Cardiac fibroblast (primary cell): ENCODE data around the gene ZNF254.
A peak's percentile ranks its signal among the peaks of the same experiment; 100 is the strongest.
"Not testable (repeated sequence)": the region's sequence is repeated elsewhere in the genome, so short reads cannot be mapped to it uniquely, and the experiment has no call there.

Experiments
- DNase-seq, 2 donors: peaks; one replicate each; pipeline versions ENCODE4 v3.0.0 to v3.0.0-alpha.2; 2010; ENCODE audit warnings: low read depth in 2 of 2
- H3K4me3 ChIP-seq, 2 donors: replicated peaks in 1 of 2; 1 replicate in 1 of 2; 2 replicates in 1 of 2; pipeline ENCODE4 v1.5.1; 2011; ENCODE audit warnings: low read depth in 2 of 2, low read length in 2 of 2, mild to moderate bottlenecking in 2 of 2, moderate library complexity in 1 of 2
- CTCF ChIP-seq: IDR thresholded peaks from one replicate; pipeline ENCODE4 v1.5.1; 2011; ENCODE audit warnings: low read depth, mild to moderate bottlenecking, low read length, inconsistent platforms

ZNF254 gene

GRCh38 chr19:24069905-24070657 lies 16.9 kb upstream of the ZNF254 start:
- DNase-seq, result peak in 1 of 2 donors; percentile 33

DNA sequence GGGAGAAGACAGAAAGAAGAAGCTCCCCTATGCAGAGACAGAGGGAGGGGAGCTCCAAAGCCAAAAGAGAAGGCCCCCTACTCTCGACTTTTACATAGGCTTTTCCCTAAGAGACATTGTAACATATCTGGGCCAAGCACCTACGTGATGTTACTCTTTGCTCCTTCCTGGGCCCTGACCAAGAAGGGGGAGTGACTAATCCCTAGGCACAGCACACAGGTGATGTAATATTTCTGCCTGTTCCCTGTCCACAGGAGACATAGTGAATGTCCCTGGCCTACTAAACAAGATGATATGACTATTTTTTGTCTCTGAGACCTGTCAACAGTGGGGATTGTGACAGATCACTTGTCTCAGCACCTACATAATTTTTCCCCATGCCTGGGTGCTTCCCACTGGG lies 15.9 kb upstream of the ZNF254 start:
- TF ChIP-seq CTCF, result no peak
- H3K4me3 ChIP-seq, result no peak overlapping the region
- DNase-seq, result no peak

More at GRCh38 chr19:24069905-24070657, 16.9 kb upstream of the ZNF254 start:
- TF ChIP-seq CTCF, result no peak
- no peak overlapping the region for H3K4me3 ChIP-seq

DNA sequence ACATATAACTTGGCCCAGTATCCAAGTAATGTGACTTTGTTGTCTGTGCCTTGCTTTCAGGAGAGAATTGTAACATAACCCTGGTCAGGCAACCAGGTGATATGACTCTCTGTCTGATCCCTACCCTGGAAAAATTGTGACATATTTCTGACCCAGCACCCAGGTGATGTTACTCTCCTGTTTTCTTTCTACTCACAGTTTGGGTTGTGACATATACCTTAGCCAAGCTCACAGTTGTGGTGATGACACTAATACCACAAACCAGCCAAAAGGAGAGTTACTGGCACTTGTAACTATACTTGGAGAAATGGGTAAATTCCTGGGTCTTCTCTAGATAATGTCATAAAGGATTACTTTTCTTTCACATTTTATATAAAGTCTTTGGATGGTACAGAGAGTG lies 14.3 kb upstream of the ZNF254 start:
- H3K4me3 ChIP-seq, result no peak overlapping the region
- no peak for TF ChIP-seq CTCF
- DNase-seq, result no peak

GRCh38 chr19:24073807-24074206 lies 13.2 kb upstream of the ZNF254 start:
- DNase-seq, result no peak
- TF ChIP-seq CTCF, result no peak

GRCh38 chr19:24074720-24075454 lies 12.1 kb upstream of the ZNF254 start:
- TF ChIP-seq CTCF, result no peak
- H3K4me3 ChIP-seq, result no peak overlapping the region
- DNase-seq, result peak in 1 of 2 donors; percentile 83

More at GRCh38 chr19:24073807-24074206, 13.2 kb upstream of the ZNF254 start:
- H3K4me3 ChIP-seq, result no peak overlapping the region

DNA sequence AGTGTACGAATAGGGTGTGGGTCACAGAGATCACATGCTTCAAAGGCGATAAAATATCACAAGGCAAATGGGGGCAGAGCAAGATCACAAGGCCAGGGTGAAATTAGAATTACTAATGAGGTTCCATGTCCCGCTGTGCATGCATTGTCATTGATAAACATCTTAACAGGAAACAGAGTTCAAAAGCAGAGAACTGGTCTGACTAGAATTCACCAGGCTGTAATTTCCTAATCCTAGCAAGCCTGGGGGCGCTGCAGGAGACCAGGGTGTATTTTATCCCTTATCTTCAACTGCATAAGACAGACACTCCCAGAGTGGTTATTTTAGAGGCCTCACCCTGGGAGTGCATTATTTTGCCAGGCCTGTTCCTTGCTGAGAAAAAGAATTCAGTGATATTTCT lies 11.5 kb upstream of the ZNF254 start:
- DNase-seq, H3K4me3 ChIP-seq: not testable (repeated sequence)

- DNase-seq, result no peak
- no peak overlapping the region for H3K4me3 ChIP-seq
- TF ChIP-seq CTCF, result no peak
Observed at GRCh38 chr19:24078680-24079079, 8.3 kb upstream of the ZNF254 start.
